Inflammatory macrophage treated with lipopolysaccharide for 4 hours (primary cell): ENCODE data around the gene TNRC6A.
"Not testable (repeated sequence)": the region's sequence is repeated elsewhere in the genome, so short reads cannot be mapped to it uniquely, and the experiment has no call there.

Experiments
- DNase-seq: peaks from one replicate; pipeline ENCODE4 v3.0.0-alpha.2; 2020

The TNRC6A gene

DNA sequence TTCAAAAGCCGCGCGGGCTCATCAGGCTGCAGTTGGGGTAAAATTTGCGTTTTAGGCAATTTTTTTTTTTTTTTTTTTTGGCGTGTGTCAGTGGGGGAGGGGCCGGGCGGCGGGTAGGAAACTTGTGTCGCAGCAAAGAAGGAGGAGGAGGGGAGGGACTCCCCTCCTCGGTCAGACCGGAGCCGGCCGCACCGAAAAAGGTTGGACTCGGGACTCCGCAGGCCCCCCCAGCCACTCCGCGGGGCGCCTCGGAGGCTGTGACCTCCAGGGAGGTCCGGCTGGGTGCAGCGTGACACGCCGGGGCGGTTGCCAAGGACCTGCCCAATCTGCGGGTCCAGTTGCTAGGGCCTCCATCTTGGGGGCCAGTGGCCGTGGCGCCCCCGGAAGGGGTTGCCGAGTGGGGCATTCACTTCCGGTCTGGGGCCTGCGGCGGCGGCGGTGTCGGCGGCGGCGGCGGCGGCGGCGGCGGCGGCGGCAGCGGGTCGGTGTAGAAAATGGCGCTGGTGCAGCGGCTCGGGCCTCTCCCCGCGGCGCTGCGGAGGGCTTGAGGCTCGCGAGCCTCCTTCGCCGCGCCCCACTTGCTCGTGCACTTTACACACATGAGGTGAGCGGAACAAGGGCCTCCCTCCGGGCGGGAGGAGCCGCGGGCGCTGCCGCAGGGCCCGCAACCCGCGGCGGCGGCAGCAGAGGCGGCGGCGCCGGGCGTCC is at the start of gene TNRC6A:
Gene TNRC6A (plus strand): TSS at position 409 of the 708 bp plus-strand sequence. CDS start 191 bp downstream, at position 600.
- DNase-seq = peak; percentile 87

DNA sequence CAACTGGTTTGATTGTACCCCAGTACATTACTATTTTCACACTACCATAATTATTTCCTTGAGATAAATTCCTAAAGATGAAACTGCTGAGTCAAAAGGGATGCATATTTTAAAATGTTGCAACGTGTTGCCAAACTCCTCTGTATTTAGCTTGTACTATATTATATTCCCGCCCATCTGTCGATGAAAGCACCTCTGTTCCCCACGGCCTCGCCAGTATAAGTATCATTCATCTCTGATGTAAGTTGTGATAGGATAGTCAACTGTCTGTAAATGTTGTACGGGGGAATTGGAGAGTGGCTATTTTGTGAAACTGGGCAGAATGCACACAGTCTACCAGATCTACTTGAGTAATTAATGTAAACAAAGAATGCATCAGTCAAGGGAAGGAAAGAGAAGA is 47.7 kb upstream of the TNRC6A start:
- DNase-seq = no peak

DNA sequence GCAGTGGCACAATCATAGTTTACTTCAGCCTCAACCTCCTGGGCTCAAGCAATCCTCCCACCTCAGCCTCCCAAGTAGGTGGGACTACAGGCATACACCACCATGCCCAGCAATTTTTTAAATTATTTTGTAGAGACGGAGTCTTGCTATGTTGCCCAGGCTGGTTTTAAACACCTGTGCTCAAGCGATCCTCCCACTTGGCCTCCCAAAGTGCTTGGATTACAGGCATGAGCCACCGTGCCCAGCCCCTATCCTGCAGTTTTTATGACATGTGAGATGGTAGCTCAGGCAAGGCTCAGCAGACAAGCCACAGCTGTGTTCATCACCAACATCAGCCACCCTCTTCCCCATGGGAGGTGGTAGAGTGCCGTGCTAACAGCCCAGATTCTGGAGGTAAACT is 46.2 kb upstream of the TNRC6A start:
- no peak for DNase-seq

DNA sequence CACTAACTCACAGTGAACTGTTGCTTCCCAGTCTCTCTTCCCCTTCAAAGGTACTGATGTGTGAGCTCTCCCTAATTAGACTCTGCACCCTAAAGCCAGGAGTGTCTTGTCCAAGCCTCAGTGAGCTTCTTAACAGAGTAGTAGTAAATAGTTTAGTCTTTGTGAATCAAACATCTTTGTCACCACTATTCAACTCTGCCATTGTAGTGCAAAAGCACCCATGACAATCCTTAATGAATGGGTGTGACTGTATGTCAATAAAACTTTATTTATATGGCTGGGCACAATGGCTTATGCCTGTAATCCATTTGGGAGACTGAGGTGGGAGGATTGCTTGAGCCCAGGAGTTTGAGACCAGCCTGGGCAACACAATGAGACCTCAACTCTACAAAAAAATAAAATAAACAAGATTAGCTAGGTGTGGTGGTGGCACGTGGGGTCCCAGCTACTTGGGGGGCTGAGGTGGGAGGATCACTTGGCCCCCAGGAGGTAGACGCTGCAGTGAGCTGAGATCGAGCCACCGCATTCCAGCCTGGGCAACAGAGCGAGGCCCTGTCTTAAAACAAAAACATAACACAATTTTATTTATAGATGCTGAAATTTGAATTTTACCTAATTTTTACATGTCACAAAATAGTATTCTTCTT is 45.5 kb upstream of the TNRC6A start:
- DNase-seq = no peak

DNA sequence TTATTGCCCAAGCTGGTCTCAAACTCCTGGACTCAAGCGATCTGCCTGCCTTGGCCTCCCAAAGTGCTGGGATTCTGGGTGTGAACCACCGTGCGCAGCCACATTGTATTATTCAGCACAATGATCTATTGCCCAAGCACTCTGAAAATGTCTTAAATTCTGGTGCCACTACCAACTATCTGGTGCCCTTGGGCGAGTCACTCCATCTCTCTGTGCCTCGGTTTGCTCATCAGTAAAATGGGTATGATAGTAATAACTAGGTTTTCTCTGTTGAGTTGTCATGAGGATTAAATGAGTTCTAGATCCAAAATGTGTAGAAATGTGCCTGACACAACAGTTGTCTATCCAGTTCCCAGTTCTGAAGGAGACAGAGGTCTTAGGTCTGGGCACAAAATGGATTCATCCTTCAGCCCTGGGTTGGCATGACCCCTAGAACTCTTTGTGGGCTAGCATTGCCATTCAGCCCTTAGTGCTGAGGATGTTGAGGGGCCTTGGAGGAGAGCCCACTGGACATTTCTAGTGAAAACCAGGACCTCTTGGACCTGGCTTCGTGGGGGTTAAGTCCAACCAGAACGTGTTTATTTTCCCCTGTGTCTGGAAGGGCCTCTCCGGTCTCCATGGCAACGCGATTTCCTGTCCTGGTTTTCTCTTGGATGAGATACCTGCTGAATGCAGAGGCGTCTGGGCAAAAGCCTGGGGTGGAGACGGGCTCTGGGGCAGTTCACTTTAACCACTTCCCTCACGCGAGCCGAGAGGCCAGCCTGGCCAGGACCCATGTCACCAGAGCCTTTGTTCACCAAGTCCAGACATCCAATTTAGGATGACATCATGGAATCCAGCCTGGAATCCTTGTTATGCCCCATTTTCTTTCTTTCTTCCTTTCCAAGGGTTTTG is 43.7 kb upstream of the TNRC6A start:
- no peak for DNase-seq

DNA sequence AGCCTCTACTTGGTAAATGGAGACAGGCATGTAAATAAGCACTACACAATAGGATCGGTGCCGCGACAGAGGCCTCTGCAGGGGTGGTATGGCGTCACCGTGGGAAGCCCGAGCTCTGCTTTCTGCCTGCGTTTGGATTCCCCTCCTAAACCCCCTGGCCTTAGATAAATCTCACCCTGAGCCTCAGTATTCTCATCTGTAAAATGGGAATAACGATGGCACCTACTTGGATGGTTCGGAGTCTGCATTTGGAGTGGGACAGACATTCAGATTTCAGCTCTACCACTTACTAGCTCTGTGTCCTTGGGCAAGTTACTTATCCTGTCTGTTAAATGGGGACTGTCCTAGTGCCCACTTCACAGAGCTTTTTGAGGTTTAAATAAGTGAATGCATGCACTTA is 42.8 kb upstream of the TNRC6A start:
- DNase-seq = no peak

DNA sequence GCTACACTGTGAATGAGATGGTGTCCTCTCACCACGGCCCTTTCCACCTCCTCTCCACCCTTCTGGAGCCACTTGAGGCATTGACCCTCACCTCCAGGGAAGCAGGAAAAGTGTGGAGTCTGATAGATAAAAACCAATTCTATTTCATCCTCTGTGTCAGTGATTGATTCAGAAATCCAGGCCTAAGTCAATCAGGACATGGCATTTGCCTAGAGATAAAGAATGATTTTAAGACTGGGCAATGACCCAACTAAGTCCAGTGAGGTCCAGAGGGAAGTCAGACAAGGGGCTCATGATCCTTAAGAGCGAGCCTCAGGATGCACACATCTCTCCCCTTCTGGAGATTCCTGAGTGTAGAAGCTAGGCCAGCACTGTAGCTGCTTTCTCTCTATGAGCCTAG is 41.1 kb upstream of the TNRC6A start:
- no peak for DNase-seq

DNA sequence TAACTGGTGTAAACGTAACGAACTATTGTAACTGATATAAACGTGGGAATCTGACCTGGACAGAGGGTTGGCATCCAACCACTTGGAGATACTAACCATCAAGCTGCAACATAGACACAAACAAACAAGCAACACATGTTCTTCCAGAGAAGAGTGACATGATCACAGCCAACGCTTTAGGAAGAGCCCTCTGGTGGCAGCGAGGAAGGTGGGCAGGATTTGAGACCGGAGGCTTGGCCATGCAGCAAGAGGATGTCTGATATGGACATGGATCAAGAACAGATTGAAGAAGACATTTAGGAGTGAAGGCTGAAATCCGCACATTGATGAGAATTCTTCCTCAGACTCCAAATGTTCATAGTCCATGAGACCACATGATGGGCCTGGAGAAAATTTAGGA is 40.3 kb upstream of the TNRC6A start:
- peak; percentile 21 for DNase-seq

DNA sequence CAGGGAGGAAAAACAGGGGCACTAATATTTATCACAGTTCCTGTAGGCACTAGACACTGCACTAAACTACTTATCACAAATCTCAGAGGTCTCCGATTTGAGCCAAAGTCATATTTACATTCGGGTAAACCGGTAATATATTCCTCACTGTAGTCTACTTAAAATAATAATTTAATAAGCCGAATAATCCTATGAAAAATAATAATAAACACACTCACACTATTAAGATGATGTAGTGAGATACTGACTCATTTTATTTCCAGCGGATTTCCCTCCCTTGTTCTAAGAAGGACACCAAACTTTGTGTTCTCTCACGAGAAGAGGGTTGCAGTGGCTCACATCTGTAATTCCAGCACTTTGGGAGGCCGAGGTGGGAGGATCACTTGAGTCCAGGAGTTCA is 36.6 kb upstream of the TNRC6A start:
- no peak for DNase-seq

DNA sequence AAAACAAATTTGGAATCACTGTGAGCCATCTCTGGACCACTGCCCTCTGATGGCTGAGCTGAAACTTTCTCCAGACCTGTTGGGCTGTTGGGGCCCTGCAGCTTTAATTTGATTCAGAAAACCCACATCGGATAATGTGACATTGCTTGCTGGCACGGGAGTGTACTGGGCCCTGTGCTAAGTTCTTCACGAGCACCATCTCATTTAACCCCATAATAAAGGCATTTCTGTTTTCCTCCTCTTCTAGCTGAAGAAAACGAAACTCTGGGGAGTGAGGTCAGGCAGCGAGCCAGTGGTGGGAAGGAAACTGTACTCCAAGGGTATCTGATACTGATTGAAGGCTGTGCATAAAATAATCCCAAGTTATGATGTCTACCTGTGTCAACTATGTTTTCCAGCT is 34.5 kb upstream of the TNRC6A start:
- DNase-seq = no peak

DNA sequence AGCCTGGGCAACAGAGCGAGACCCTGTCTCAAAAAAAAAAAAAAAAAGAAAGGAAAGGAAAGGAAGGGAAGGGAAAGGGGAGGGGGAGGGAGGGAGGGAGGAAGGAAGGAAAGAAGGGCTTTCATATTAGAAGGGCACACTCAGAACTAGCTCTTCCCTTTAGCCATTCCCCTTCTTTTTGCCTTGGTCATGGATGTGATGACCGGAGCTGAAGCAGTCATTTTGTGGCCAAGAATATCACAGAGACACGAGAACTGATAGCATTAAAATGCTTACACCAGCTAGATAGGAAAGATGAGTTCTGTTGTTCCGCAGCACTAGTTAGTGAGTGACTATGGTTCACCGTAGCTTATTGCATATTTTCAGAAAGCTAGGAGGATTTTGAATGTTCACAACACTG is 32.8 kb upstream of the TNRC6A start:
- no peak for DNase-seq

DNA sequence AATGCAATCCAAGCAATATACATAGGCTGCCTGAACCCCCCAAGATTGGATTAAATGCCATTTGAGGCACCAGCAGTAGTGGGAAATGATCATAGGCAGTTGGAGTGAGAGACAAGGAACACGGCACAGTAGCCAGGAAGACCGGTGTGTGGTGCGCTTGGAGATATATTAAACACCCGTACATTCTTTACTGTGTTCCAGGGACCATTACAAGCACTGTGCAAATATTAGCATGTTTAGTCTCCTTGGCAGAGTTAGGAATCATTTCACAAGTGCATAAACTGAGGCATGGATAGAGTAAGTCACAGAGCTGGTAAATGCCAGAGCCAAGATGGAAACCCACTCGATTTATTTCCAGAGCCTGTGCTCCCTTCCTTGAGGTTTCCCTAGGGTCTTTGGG is 31.1 kb upstream of the TNRC6A start:
- no peak for DNase-seq

DNA sequence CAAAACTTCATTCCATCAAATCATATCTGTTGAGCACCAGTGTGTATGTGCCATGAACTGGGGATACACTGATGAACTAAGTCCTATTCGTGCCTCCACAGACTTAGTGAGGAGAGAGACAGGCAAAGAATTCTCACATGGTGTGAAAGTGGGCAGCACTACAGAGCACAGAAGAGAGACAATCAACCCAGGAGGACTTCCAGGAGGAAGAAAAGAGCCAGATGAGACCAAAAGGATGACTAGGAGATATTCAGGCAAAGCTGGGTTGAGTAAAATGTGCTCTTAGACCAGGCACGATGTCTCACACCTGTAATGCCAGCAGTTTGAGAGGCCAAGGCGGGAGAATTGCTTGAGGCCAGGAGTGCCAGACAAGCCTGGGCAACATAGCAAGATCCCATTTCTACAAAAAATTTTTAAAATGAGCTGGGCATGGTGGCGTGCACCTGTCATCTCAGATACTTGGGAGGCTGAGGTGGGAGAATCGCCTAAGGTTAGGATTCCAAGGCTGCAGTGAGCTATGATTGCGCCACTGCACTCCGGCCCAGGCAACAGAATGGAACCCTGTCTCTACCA is 30.2 kb upstream of the TNRC6A start:
- DNase-seq = no peak

DNA sequence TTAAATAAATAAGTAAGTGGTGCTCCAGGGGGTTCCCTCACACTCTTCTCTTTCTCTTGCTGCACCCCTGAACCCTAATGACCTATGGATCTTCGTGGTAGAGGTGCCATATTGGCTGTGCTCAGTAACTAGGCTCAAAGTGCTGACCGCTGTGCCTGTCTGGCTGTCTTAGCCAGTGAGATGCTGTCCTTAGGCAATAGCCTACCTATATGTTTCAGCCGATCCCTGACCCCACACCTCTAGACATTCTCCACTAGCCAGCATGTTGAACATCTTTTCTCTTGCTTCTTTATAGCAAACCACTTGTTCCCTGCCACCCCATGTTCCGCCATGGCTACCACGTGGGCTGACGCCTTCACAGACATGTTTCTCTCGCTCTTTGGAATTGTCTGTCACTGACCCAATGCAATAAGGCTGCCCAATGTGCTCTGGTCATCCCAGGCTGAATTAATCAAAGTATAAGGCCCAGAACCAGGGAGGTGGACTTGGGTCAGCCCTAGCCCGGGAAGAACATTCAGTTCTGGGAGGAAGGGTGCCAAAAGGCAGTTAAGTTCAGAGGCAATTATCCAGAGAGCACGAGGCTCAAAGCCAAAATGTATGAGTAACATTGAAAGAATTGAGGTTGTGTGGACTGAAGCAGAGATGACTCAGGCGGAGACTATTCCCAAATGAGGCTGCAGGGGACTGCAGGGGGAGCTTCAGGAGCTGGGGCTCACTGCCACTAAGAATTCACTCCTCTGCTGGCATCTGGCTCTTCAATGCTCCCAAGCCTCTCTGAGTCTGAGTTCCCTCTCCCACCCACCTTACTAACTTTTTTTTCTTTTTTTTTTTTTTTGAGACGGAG is 28.7 kb upstream of the TNRC6A start:
- no peak for DNase-seq

DNA sequence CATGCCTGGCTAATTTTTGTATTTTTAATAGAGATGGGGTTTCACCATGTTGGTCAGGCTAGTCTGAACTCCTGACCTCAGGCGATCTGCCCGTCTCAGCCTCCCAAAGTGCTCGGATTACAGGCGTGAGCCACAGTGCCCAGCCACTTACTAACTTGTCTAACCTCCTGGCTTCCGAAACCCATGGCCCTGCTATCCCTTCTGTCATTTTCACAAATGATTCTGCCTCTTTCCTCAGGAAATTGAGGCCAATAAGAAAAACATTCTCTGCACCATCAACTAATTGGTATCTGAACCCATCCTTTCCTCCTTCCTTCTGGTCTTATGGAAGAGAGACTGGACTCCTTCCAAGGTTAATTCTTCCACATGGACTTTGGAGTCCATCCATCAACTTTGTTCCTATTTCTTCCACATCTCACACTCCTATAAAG is 27.9 kb upstream of the TNRC6A start:
- no peak for DNase-seq

DNA sequence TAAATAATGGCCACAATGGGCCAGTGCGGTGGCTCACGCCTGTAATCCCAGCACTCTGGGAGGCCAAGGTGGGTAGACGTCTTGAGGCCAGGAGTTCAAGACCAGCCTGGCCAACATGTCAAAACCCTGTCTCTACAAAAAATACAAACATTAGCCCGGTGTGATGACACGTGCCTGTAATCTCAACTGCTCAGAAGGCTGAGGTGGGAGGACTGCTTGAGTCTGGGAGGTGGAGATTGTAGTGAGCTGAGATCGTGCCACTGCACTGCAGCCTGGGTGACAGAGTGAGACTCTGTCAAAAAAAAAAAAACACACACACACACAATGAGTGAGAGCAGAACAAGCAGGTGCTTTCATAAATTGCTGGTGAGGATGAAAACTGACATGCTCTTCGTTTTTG is 21.7 kb upstream of the TNRC6A start:
- not testable (repeated sequence) for DNase-seq

DNA sequence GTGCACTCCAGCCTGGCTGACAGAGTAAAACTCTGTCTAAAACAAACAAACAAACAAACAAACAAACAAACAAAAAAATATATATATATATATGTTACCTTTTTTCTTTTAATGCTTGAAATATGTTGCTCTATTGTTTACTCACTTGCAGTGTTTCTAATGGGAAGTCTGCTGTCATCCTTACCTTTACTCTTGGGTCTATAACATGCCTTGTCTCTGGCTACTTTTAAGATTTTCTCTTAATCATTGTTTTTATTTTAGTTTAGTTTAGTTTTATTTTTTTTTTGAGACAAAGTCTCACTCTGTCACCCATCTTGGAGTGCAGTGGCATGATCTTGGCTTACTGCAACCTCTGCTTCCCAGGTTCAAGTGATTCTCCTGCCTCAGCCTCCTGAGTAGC is 16.1 kb upstream of the TNRC6A start:
- DNase-seq = no peak

DNA sequence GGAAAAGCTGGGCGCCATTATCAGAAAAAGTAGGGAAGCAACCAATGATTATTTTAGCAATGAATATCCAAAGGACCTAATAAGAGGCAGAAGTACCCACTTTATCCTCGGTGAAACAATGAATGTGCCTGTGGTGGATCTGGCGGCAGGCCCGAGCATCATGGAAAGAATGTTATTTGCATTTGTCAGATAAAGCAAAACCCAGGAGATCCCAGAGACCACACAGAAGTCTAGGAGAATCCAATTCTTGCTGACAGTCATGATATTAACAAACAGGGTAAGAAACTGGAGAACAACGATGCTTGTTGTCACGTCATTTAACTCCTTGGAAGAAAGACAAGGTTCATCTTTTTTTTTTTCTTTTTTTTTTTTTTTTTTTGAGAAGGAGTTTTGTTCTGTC is 12.0 kb upstream of the TNRC6A start:
- no peak for DNase-seq

DNA sequence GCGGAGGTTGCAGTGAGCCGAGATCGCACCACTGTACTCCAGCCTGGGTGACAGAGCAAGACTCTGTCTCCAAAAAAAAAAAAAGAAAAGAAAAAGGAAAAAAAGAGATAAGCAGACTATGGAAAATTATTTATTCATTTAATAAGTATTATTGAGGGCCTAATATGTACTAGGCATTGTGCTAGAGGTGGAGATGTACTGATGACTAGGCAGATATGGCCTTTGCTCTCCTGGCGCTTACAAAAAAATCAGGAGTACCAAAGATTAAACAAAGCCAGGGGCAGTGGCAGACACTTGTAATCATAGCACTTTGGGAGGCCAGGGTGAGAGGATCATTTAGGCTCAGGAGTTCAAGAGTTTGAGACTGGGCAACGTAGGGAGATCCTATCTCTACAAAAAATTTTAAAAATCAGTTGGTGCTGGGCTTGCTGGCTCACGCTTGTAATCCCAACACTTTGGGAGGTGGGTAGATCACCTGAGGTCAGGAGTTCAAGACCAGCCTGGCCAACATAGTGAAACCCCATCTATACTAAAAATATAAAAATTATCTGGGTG is 10.4 kb upstream of the TNRC6A start:
- DNase-seq = no peak

DNA sequence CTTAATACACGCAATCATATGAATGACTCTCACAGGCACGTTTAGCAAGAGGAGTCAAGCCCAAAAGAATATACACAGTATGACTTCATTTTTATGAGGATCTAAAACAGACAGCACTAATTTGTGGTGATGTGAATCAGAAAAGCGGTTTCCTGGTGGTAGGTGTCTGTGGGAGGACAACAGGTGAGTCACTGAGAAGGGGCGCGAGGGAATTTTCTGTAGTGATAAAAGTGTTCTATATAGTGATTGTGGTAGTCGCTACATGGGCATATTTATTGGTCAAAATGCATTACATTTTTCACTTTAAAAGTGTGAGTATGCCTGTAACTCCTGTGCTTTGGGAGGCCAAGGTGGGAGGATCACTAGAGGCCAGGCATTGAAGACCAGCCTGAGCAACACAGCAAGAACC is 7.6 kb upstream of the TNRC6A start:
- peak; percentile 24 for DNase-seq

DNA sequence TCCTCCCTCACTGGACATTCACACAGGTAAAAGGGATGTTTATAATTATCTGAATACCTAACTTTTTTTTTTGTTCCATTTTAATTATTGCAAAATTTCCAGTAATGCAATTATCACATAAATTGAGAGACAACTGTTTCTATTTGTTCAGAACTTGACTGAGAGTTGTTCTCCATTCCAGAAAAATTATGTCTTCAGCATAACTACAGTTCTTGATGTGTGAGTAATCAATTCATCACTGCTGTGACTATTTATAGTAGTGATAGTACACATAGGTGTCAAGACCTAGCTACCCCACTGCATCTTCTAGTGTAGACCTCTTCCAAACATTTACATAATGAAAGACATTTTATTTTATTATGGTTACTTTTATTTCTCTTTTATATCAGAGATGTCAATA is 5.8 kb upstream of the TNRC6A start:
- DNase-seq = no peak

DNA sequence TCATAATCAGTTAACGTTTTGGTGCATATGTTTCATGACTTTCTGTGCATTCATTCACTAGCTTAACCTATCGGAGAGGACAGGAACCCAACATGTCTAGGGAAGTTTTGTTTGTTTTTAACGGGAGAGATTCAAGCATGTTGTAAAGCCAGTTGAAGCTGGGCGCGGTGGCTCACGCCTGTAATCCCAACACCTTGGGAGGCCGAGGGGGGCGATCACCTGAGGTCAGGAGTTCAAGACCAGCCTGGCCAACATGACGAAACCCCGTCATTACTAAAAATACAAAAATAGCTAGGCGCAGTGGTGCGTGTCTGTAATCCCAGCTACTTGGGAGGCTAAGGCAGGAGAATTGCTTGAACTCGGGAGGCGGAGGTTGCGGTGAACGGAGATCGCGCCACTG is 1.4 kb upstream of the TNRC6A start:
- DNase-seq = no peak
